ENCODE measurements around the gene MBD4.

The MBD4 gene

GRCh38 chr3:129382366-129382765 is 57.4 kb downstream of the MBD4 start:
- no peak for DNase-seq (ENCODE audit: low read depth)

Measured in T-helper 22 cell (primary cell).